Mucosa of descending colon (tissue), 3 donors: ENCODE measurements around the gene CDC42BPB. TPM values are rescaled to one million over a fixed set of nuclear protein-coding genes. Genes with fewer than 3 reads are reported as not detected.

Source experiments
- ATAC-seq: fragments of 200-7000 bp; cut with Tn5 transposase; one replicate; pipeline ENCODE4 v1.9.1; 2020; ENCODE audit warnings: mild to moderate bottlenecking, moderate library complexity
- DNase-seq, 3 donors: peaks; one replicate each; pipeline ENCODE4 v3.0.0-alpha.2; 2020
- H3K36me3 ChIP-seq: fragments of 200-600 bp; one replicate; pipeline ENCODE4 v1.8.0; 2021; ENCODE audit warnings: low read depth, mild to moderate bottlenecking
- H3K4me1 ChIP-seq: fragments of 200-600 bp; one replicate; pipeline ENCODE4 v1.8.0; 2021; ENCODE audit warnings: low read depth, mild to moderate bottlenecking
- H3K4me3 ChIP-seq: fragments of 200-600 bp; one replicate; pipeline ENCODE4 v1.8.0; 2021; ENCODE audit warnings: mild to moderate bottlenecking
- H3K9me3 ChIP-seq: fragments of 200-600 bp; one replicate; pipeline ENCODE4 v1.8.0; 2021; ENCODE audit warnings: mild to moderate bottlenecking
- CTCF ChIP-seq: fragments of 200-600 bp; IDR thresholded peaks from one replicate; pipeline ENCODE4 v1.8.0; 2022; ENCODE audit warnings: antibody characterized with exemption, mild to moderate bottlenecking
- intact Hi-C, 2 donors: fragments of 100-400 bp; cut with DNase I in 1 of 2; cut with micrococcal nuclease in 1 of 2; formaldehyde crosslinking; loops; one replicate each; pipeline versions ENCODE4 v1.11.0 to v1.11.1; 2022; cut with DNase I, micrococcal nuclease
- total RNA-seq, 3 donors: library from RNA; stranded (reverse); fragmentation: NEBNext Ultra II Directional in 2 of 3; extraction: Animal tissue kit (Norgen Biotek cat#: 25700) in 2 of 3; gene quantifications; one replicate each; pipeline versions ENCODE4 v1.2.1 to v1.2.4, GENCODE V29; 2021 to 2023
- donor health status: DM: no; HTN: no; CAD: no; lungs with moderate emphysema.
- donor health status: DM: no; HTN: no; CAD: no.
- donor health status: DM: no; HTN: yes; CAD: no.

Gene CDC42BPB
- total RNA-seq, 3 donors from 2014 or later, result 77.6 to 106 (median 84.4) TPM

GRCh38 chr14:102986810-102987579 is 70.4 kb downstream of the CDC42BPB start:
- no peak for TF ChIP-seq CTCF
- intact Hi-C loops, result no loop called here
- ATAC-seq, result no peak

GRCh38 chr14:102985665-102986064 is 71.7 kb downstream of the CDC42BPB start:
- H3K4me3 ChIP-seq, result no peak overlapping the region
- no peaks in the 10 kb centered on the region for H3K4me1 ChIP-seq
- H3K36me3 ChIP-seq, result peaks cover 3% of the 10 kb centered on the region
- no peak for DNase-seq
- ATAC-seq, result peak; percentile 24
- no peak for TF ChIP-seq CTCF
- intact Hi-C loops, result no loop called here
- peaks cover 12% of the 10 kb centered on the region for H3K9me3 ChIP-seq

More at GRCh38 chr14:102986810-102987579, 70.4 kb downstream of the CDC42BPB start:
- DNase-seq, result no peak
- peaks cover 3% of the 10 kb centered on the region for H3K36me3 ChIP-seq
- H3K9me3 ChIP-seq, result peaks cover 12% of the 10 kb centered on the region
- no peak overlapping the region for H3K4me3 ChIP-seq
- no peaks in the 10 kb centered on the region for H3K4me1 ChIP-seq

GRCh38 chr14:102984336-102985102 is 72.8 kb downstream of the CDC42BPB start:
- Histone ChIP-seq H3K4me1 (no peaks in the 10 kb centered on the region), H3K9me3 (peaks cover 12% of the 10 kb centered on the region), H3K36me3 (peaks cover 3% of the 10 kb centered on the region), H3K4me3 (no peak overlapping the region)
- DNase-seq (no peak), ATAC-seq (no peak)
- no peak for TF ChIP-seq CTCF
- intact Hi-C loops, result no loop called here

- H3K36me3 ChIP-seq, result peaks cover 3% of the 10 kb centered on the region
- ATAC-seq (no peak), DNase-seq (no peak)
- intact Hi-C loops, result no loop called here
- no peak for TF ChIP-seq CTCF
- H3K4me3 ChIP-seq, result no peak overlapping the region
- H3K9me3 ChIP-seq, result peaks cover 9% of the 10 kb centered on the region
- no peaks in the 10 kb centered on the region for H3K4me1 ChIP-seq
Measured at GRCh38 chr14:102983496-102983895, 73.9 kb downstream of the CDC42BPB start.

- DNase-seq (no peak), ATAC-seq (no peak)
- no peak for TF ChIP-seq CTCF
- intact Hi-C loops, result no loop called here
- peaks cover 3% of the 10 kb centered on the region for H3K9me3 ChIP-seq
- H3K36me3 ChIP-seq, result peaks cover 3% of the 10 kb centered on the region
- no peaks in the 10 kb centered on the region for H3K4me1 ChIP-seq
- H3K4me3 ChIP-seq, result no peak overlapping the region
Measured at GRCh38 chr14:102982852-102983470, 74.4 kb downstream of the CDC42BPB start.
